ENCODE data around the gene MRPL24. TPM values are rescaled to one million over a fixed set of nuclear protein-coding genes. Genes with fewer than 3 reads are reported as not detected.

The MRPL24 gene
- total RNA-seq, 1 experiment from 2014 or later, result 27.3 TPM

- Histone ChIP-seq H4K5ac (ENCODE audit: insufficient read length, low read depth, low read length) (no peak overlapping the region), H3K4me2 (ENCODE audit: insufficient read depth, insufficient read length, low read length) (peak overlapping the region; percentile 48), H2BK20ac (ENCODE audit: low read depth, low read length, poor library complexity, severe bottlenecking) (no peak overlapping the region), H2BK120ac (ENCODE audit: low read depth, low read length, poor library complexity, severe bottlenecking) (no peak overlapping the region), H3K79me1 (ENCODE audit: insufficient read depth, low read depth, low read length, poor library complexity, severe bottlenecking) (no peaks in the 10 kb centered on the region), H3K27me3 (ENCODE audit: insufficient read depth, low read length) (no peaks in the 10 kb centered on the region), H3K23me2 (ENCODE audit: insufficient read length, low read depth, low read length, poor library complexity, severe bottlenecking) (peaks cover 12% of the 10 kb centered on the region), H2BK5ac (ENCODE audit: insufficient read length, low read length) (no peak overlapping the region), H3K23ac (ENCODE audit: insufficient read length, low read depth, low read length) (no peak overlapping the region), H4K91ac (ENCODE audit: insufficient read length, low read depth, low read length) (no peak overlapping the region), H3K9me3 (ENCODE audit: control insufficient read depth, low read depth, low read length) (no peaks in the 10 kb centered on the region), H4K8ac (replicated peaks; ENCODE audit: insufficient read length, low read depth, low read length) (no peak overlapping the region), H3K4me1 (ENCODE audit: insufficient read depth, low read length) (peaks cover 9% of the 10 kb centered on the region), H3K18ac (ENCODE audit: insufficient read length, low read depth, low read length) (no peak overlapping the region), H2AK5ac (ENCODE audit: insufficient read length, low read length) (no peak overlapping the region), H3K4ac (ENCODE audit: low read depth, low read length) (no peak overlapping the region), H2AFZ (ENCODE audit: low read length) (no peak overlapping the region), H3T11ph (ENCODE audit: low read length) (no peak overlapping the region), H4K20me1 (ENCODE audit: control insufficient read depth, insufficient read depth, insufficient read length) (no peaks in the 10 kb centered on the region), H3K9ac (ENCODE audit: extremely low read depth, insufficient read length, low read length) (no peak overlapping the region), H2BK12ac (ENCODE audit: insufficient read length, low read depth, low read length) (no peak overlapping the region), H3K56ac (ENCODE audit: insufficient read length, low read depth, low read length) (no peak overlapping the region), H3K27ac (ENCODE audit: insufficient read length, low read depth, low read length) (peak overlapping the region; percentile 71), H2BK15ac (ENCODE audit: low read depth, low read length) (no peak overlapping the region), H3K79me2 (ENCODE audit: insufficient read depth, low read length) (peaks cover 11% of the 10 kb centered on the region; the same call in 1 of the 2 replicates), H3K14ac (ENCODE audit: insufficient read depth, low read length) (no peak overlapping the region)
- peaks cover 26 to 53% (median 45%) of the 10 kb centered on the region in 3 experiments; a peak in 6 of 7 replicates for H3K36me3 Mint-ChIP-seq (ENCODE audit: insufficient read depth in 1 of 3, low read depth in 3 of 3)
- DNase-seq, result no peak
- H3K27ac Mint-ChIP-seq, result peak overlapping the region; percentile 90 to 99 (median 98); a peak in 6 of 7 replicates
- H3K9me3 Mint-ChIP-seq, result no peaks in the 10 kb centered on the region; a peak in 1 of 5 replicates
- peak overlapping the region in 1 of 2 experiments; percentile 92; a peak in 3 of 5 replicates for H3K4me3 Mint-ChIP-seq
- no peak for TF ChIP-seq CTCF (conservative IDR thresholded peaks at IDR 0.05)
- WGBS (ENCODE audit: extremely low coverage, insufficient read length, low lambda C conversion rate), result no CpG with 5 or more reads among the region's 3 CpGs
- H3K4me1 Mint-ChIP-seq, result peaks cover 32 to 44% of the 10 kb centered on the region in 2 experiments
- no peaks in the 10 kb centered on the region for H3K27me3 Mint-ChIP-seq (ENCODE audit: low read depth)
Measured at GRCh38 chr1:156742017-156742416, 1.1 kb upstream of the MRPL24 start.
